ENCODE data around the gene KRT15.

Gene KRT15

DNA sequence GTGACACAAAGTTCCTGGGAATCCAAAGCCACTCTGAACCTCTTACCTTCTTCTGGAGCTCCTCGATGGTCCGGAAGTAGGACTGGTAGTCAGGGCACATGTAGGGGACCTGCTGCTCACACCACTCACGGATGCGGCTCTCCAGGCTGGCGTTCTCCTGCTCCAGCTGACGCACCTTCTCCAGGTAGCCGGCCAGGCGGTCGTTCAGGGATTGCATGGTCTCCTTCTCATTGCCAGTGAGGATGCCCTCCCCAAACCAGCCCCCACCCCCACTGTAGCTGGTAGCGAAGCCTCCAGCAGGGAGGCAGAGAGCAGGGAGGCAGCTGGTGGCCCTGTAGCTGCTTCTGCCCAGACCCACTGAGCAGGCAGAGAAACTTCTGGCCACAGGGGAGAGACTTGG lies 38.1 kb downstream of the KRT15 start:
- no peak for DNase-seq (ENCODE audit: low read depth in 2 of 2)

DNA sequence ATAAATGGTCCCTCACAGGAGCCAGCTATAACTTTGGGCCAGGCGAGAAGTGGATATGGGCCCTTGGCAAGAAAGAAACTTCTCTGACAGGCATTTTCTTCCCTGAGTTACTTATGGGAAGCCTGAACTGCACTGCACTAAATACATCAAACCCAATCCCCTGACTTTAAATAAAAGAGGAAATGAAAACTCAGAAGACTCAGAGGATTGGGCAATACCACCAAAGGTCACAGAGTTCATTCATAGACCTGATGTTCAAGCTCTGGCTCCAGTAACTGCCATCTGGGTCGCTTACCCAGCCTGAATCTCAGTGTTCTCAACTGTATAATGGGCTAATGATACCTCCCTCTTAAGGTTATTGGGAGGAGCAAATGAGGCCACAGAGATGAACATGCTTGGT lies 38.6 kb downstream of the KRT15 start:
- no peak for DNase-seq (ENCODE audit: low read depth in 2 of 2)

- DNase-seq (ENCODE audit: low read depth in 2 of 2) = no peak
These were observed 40.5 kb downstream of the KRT15 start for GRCh38 chr17:41478237-41478636.

DNA sequence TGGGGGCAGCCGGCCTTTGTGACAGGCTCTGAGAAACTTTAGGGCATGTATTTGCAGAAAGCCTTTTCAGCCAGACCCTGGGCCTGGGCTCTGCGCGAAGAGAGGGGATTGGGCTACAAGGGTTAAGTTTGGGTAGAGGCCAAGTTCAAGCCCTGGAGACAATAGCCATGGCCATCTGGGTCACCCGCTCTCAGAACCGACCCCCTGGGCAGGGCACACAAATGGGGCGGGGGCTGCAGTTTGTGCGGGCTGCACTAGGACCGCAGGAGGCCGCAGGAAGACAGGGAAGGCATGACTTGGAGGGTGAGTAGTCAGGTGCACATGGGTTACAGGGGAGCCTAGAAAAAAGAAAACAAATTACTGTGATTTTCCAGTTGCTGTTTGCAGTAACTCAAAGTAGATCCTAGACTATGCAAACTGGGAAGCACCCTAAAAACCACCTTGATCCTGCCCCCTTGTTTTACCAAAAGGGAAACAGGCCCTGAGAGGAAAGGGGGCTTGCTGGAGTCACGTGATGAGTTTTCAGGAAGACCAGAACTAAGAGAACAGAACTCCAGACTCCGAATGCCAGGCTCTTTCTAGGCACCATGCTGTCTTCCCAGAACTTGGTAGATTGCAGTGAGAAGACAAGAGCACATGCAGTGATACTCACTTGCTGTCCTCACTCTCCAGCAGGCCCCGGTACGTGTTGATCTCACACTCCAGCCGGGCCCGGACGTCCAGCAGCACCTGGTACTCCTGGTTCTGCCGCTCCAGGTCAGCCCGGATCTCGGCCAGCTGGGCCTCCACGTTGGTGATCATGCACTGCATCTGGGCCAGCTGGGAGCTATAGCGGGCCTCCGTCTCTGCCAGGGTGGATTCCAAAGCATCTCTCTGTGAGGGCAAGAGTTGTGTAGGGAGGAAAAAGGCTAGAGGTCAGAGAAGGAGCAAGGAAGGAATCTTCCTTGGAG lies 41.5 kb downstream of the KRT15 start:
- DNase-seq (ENCODE audit: low read depth in 2 of 2) = no peak

DNA sequence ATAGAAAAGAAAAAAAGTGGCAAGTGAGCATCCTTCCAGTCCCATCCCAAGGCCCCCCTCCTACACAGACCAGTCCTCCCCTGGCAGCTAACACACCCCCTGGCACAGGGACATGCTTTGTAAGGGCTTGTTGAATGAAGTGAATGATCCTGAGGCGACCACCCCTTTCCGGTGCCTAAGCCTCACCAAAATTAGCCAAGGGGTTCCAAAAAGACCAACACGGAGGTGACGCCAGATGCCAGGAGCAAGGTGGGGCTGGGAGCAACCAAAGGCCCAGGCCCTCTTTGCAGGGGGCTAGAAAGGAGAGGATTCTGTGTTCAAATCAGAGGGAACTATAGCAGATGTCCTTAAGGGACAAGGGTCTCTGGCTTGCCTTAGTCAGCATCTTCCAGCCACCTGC lies 43.3 kb downstream of the KRT15 start:
- DNase-seq (ENCODE audit: low read depth in 2 of 2) = no peak

- DNase-seq (ENCODE audit: low read depth in 2 of 2) = no peak
These were observed 43.8 kb downstream of the KRT15 start for GRCh38 chr17:41474863-41475262.

DNA sequence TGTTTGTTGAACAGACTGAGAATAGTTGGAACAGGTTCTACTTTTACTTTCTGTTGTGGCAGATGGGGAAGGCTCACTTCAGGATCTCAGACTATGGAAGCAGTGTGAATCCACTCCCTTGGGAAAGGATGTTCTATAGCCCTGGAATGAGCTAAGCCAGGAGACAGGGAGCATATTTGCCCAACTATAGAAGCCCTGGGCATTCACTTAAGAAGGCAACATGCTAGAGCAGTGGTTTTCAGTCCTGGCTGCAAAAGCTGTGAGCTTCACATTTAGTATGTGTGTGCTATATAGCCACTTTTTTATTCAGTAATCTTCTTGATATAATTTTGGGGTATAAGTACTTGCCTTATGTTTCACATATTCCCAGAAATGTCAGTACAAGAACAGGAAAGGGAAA lies 50.3 kb downstream of the KRT15 start:
- DNase-seq (ENCODE audit: low read depth in 2 of 2) = no peak

GRCh38 chr17:41467561-41467960 lies 51.1 kb downstream of the KRT15 start:
- DNase-seq (ENCODE audit: low read depth in 2 of 2) = no peak

DNA sequence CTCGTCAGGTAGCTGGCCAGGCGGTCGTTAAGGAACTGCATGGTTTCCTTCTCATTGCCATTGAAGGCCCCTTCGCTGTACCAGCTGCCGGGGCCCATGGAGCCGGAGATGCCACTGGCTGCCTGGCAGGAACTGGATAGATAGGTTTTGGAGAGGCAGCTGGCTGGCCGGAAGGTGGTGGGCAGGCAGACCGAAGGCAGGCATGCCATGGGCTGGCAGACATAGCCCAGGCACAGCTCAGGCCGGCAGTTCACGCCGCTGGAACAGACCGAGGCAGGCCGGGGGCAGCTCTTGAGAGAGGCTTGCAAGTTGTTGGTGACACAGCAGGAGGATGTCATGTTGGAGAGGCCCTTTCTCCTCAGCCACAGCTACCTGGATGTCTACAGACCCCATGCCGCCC lies 51.7 kb downstream of the KRT15 start, which contains the start of gene KRT32:
Gene KRT32 (minus strand): TSS at position 399 of the 400 bp plus-strand sequence. CDS start 61 bp downstream, at position 338.
- no peak for DNase-seq (ENCODE audit: low read depth in 2 of 2)

- DNase-seq (ENCODE audit: low read depth in 2 of 2) = no peak
These were observed 54.0 kb downstream of the KRT15 start for GRCh38 chr17:41464682-41465081.

- no peak for DNase-seq (ENCODE audit: low read depth in 2 of 2)
These were observed 54.5 kb downstream of the KRT15 start for GRCh38 chr17:41464173-41464572.

- DNase-seq (ENCODE audit: low read depth in 2 of 2) = no peak
These were observed 54.9 kb downstream of the KRT15 start for GRCh38 chr17:41463746-41464145.

All from stimulated activated CD8-positive, alpha-beta memory T cell treated with anti-CD3 and anti-CD28 coated beads, Interleukin-15, amount 100 ng/mL, for 48 hours (primary cell).